OCI-LY1 (cell line): ENCODE data around the gene CTSV.
A peak's percentile ranks its signal among the peaks of the same experiment; 100 is the strongest.
"Not testable (repeated sequence)": the region's sequence is repeated elsewhere in the genome, so short reads cannot be mapped to it uniquely, and the experiment has no call there.

Source experiments
- H2AFZ ChIP-seq: fragments of 200-600 bp; sonication (generic), shearing (Covaris generic); 2 replicates; pipeline ENCODE4 v1.6.0; 2014; ENCODE audit warnings: antibody characterized with exemption, mild to moderate bottlenecking, low read length
- H3F3A ChIP-seq: fragments of 200-600 bp; sonication (generic), shearing (Covaris generic); 2 replicates; pipeline ENCODE4 v1.6.0; 2014; ENCODE audit warnings: mild to moderate bottlenecking, antibody characterized with exemption, low read length, moderate library complexity; ENCODE audit not compliant: insufficient read depth
- H3K27ac ChIP-seq: fragments of 200-600 bp; sonication (generic); 2 replicates; pipeline ENCODE4 v1.5.1; 2014; ENCODE audit warnings: low read length, mixed run types, mild to moderate bottlenecking, low read depth; ENCODE audit not compliant: poor library complexity, severe bottlenecking
- H3K27me3 ChIP-seq: fragments of 200-600 bp; sonication (generic); 2 replicates; pipeline ENCODE4 v1.6.0; 2014; ENCODE audit warnings: antibody characterized with exemption, mild to moderate bottlenecking, low read length, moderate library complexity; ENCODE audit not compliant: insufficient read depth
- H3K36me3 ChIP-seq: fragments of 200-600 bp; sonication (generic); 2 replicates; pipeline ENCODE4 v1.6.1; 2014; ENCODE audit warnings: mild to moderate bottlenecking, antibody characterized with exemption, low read length, moderate library complexity, mixed read lengths; ENCODE audit not compliant: insufficient read depth
- H3K4me1 ChIP-seq: fragments of 200-600 bp; sonication (generic); 2 replicates; pipeline ENCODE4 v1.5.1; 2014; ENCODE audit warnings: mild to moderate bottlenecking, low read length, moderate library complexity; ENCODE audit not compliant: insufficient read depth, severe bottlenecking
- H3K4me2 ChIP-seq: fragments of 200-600 bp; sonication (generic), shearing (Covaris generic); 2 replicates; pipeline ENCODE4 v1.6.1; 2014; ENCODE audit warnings: low read length
- H3K4me3 ChIP-seq: fragments of 200-600 bp; sonication (generic); 2 replicates; pipeline ENCODE4 v1.5.1; 2014; ENCODE audit warnings: low read length, low read depth, mild to moderate bottlenecking, mixed read lengths; ENCODE audit not compliant: poor library complexity, severe bottlenecking
- H3K79me2 ChIP-seq: fragments of 200-600 bp; shearing (Covaris generic); 2 replicates; pipeline ENCODE4 v1.6.1; 2016; ENCODE audit warnings: mixed run types, low read length, mixed read lengths; ENCODE audit not compliant: insufficient read depth
- H3K9ac ChIP-seq: fragments of 200-600 bp; sonication (generic), shearing (Covaris generic); 2 replicates; pipeline ENCODE4 v1.6.1; 2014; ENCODE audit warnings: mild to moderate bottlenecking, low read length, mixed read lengths
- H3K9me2 ChIP-seq: fragments of 200-600 bp; sonication (generic), shearing (Covaris generic); 2 replicates; pipeline ENCODE4 v1.6.1; 2014; ENCODE audit warnings: low read depth, mild to moderate bottlenecking, low read length, mixed read lengths
- H3K9me3 ChIP-seq: fragments of 200-600 bp; shearing (Covaris generic); 2 replicates; pipeline ENCODE4 v1.6.1; 2014; ENCODE audit warnings: low read length, mixed read lengths
- H4K20me1 ChIP-seq: fragments of 200-600 bp; sonication (generic), shearing (Covaris generic); 2 replicates; pipeline ENCODE4 v1.6.0; 2016; ENCODE audit warnings: mild to moderate bottlenecking, low read length; ENCODE audit not compliant: insufficient read depth
- EZH2 ChIP-seq: fragments of 200-600 bp; sonication (generic), shearing (Covaris generic); IDR thresholded peaks from 2 replicates; pipeline ENCODE4 v1.8.0; 2017; ENCODE audit warnings: borderline replicate concordance, mixed run types, mild to moderate bottlenecking, antibody characterized with exemption, low read length, moderate library complexity, mixed read lengths
- TF ChIP-seq, protein P1 (sequence below): fragments of 200-600 bp; sonication (generic), shearing (Covaris generic); IDR thresholded peaks from 2 replicates; pipeline ENCODE4 v1.5.1; 2017; ENCODE audit warnings: mild to moderate bottlenecking, antibody characterized with exemption, low read length, moderate library complexity, mixed read lengths

The CTSV gene

DNA sequence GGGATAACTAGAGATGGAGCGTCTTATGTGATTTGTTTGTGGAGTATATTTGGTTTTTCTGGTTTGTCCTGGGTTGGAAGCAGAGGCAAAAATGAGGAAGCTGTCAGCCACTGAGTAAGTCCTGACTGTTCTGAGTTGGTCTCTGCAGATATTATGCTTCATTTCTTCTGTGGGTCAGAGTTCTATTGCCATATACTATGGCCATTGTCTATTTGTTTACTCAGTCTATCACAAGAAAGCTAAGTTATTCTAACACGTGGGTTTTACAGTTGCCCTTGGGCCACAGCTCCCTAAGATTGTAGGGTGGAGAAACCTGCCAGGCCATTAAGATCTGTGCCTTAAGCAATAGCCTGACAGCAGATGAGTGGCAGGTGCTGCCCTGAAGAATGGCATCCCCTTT is 3.0 kb upstream of the CTSV start:
- Histone ChIP-seq H3K4me1 (peaks cover 4% of the 10 kb centered on the region), H3K9me2 (no peaks in the 10 kb centered on the region), H3K79me2 (no peaks in the 10 kb centered on the region), H3K36me3 (no peaks in the 10 kb centered on the region), H3F3A (no peaks in the 10 kb centered on the region), H3K27me3 (0 out of 2 replicates have a peak, but pooled peaks cover 5% of the 10 kb centered on the region), H3K27ac (no peak overlapping the region), H4K20me1 (no peaks in the 10 kb centered on the region), H3K4me2 (no peak overlapping the region), H3K9me3 (no peaks in the 10 kb centered on the region), H3K4me3 (no peak overlapping the region), H3K9ac (no peak overlapping the region), H2AFZ (no peak overlapping the region)
- TF ChIP-seq EZH2: no peak
- TF ChIP-seq, protein P1, sequence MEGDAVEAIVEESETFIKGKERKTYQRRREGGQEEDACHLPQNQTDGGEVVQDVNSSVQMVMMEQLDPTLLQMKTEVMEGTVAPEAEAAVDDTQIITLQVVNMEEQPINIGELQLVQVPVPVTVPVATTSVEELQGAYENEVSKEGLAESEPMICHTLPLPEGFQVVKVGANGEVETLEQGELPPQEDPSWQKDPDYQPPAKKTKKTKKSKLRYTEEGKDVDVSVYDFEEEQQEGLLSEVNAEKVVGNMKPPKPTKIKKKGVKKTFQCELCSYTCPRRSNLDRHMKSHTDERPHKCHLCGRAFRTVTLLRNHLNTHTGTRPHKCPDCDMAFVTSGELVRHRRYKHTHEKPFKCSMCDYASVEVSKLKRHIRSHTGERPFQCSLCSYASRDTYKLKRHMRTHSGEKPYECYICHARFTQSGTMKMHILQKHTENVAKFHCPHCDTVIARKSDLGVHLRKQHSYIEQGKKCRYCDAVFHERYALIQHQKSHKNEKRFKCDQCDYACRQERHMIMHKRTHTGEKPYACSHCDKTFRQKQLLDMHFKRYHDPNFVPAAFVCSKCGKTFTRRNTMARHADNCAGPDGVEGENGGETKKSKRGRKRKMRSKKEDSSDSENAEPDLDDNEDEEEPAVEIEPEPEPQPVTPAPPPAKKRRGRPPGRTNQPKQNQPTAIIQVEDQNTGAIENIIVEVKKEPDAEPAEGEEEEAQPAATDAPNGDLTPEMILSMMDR: no peak

GRCh38 chr9:97039514-97039860 is 545 bp upstream of the CTSV start:
- peak overlapping the region; percentile 45; the same call in 1 of the 2 replicates for H2AFZ ChIP-seq
- H3K36me3 ChIP-seq: no peaks in the 10 kb centered on the region
- peaks cover 4% of the 10 kb centered on the region for H3K4me1 ChIP-seq
- H3K4me3 ChIP-seq: peak overlapping the region; percentile 52
- H4K20me1 ChIP-seq: no peaks in the 10 kb centered on the region
- no peaks in the 10 kb centered on the region for H3K9me3 ChIP-seq
- H3K9ac ChIP-seq: peak overlapping the region; percentile 34; the same call in 1 of the 2 replicates
- no peaks in the 10 kb centered on the region for H3K9me2 ChIP-seq
- no peak overlapping the region for H3K27ac ChIP-seq
- H3F3A ChIP-seq: no peaks in the 10 kb centered on the region
- peak overlapping the region; percentile 55 for H3K4me2 ChIP-seq
- no peaks in the 10 kb centered on the region for H3K79me2 ChIP-seq
- 0 out of 2 replicates have a peak, but pooled peaks cover 5% of the 10 kb centered on the region for H3K27me3 ChIP-seq
- TF ChIP-seq, protein P1: no peak
- no peak for TF ChIP-seq EZH2

GRCh38 chr9:97023505-97023904 is 15.4 kb downstream of the CTSV start:
- H4K20me1 ChIP-seq, H3F3A ChIP-seq, H3K4me2 ChIP-seq, H3K4me3 ChIP-seq, H3K27ac ChIP-seq, H3K9me2 ChIP-seq, H2AFZ ChIP-seq, H3K36me3 ChIP-seq, H3K9ac ChIP-seq, H3K27me3 ChIP-seq, H3K4me1 ChIP-seq, H3K79me2 ChIP-seq, H3K9me3 ChIP-seq: not testable (repeated sequence)

DNA sequence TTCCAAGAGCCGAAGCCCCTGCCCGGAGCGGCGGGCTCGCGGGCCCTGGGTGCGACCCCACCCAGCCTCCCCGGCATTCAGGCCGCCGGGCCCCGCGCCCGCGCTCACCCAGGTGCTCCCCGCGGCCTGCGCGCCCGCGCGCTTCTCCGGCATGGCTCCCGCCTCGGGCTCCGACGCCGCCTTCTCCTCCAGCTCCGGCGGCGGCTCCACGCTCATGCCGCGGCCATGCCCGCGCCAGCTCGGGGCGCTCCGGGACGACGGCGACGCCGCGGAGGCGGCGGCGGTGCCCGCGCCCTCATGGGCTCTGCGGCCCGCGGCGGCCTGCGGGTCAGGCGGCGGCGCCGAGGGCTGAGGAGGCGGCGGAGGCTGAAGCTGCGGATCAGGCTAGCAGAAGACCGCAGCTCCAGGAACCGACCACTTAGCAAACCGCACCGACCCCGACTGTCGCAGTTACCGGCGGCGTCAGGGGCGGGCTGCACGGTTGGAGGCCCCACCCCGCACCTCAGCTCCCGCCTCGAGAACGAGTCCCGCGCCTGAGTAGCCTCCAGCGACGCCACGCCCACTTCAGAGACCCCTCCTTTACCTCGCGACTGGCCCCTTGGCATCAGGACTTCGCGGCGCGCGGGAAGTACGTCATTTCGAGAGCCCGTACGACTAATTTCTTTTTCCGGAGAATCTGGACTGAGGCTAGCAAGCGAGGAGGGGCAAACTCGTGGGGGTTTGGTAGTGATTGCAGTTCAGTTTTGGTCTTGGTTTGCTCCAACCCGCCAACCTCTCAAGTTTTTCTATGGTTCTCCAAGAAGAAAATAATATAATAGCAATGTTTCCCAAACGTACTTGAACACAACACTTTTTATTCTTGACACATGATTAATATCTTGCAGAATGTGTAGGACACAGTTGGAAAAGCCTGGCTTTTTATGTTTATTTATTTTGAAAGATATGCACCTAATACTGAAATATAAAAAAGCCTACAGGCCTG is 25.5 kb downstream of the CTSV start:
- H3K27me3 ChIP-seq, H3K9me2 ChIP-seq, H2AFZ ChIP-seq, H3K4me1 ChIP-seq, H4K20me1 ChIP-seq, H3K9me3 ChIP-seq, H3F3A ChIP-seq, H3K36me3 ChIP-seq: not testable (repeated sequence)
- peak overlapping the region; percentile 70 for H3K4me3 ChIP-seq
- peaks cover 15% of the 10 kb centered on the region for H3K79me2 ChIP-seq
- peak overlapping the region; percentile 9 for H3K27ac ChIP-seq
- H3K4me2 ChIP-seq: peak overlapping the region; percentile 70
- peak overlapping the region; percentile 62; the same call in 1 of the 2 replicates for H3K9ac ChIP-seq

- H4K20me1 ChIP-seq, H3K27me3 ChIP-seq, H3K9me2 ChIP-seq, H2AFZ ChIP-seq, H3K36me3 ChIP-seq, H3K4me1 ChIP-seq, H3F3A ChIP-seq, H3K27ac ChIP-seq, H3K9me3 ChIP-seq: not testable (repeated sequence)
- Histone ChIP-seq H3K9ac (peak overlapping the region; percentile 62; the same call in 1 of the 2 replicates), H3K4me2 (peak overlapping the region; percentile 70), H3K4me3 (peak overlapping the region; percentile 70), H3K79me2 (peaks cover 19% of the 10 kb centered on the region)
Observed at GRCh38 chr9:97012617-97013016, 26.3 kb downstream of the CTSV start.

DNA sequence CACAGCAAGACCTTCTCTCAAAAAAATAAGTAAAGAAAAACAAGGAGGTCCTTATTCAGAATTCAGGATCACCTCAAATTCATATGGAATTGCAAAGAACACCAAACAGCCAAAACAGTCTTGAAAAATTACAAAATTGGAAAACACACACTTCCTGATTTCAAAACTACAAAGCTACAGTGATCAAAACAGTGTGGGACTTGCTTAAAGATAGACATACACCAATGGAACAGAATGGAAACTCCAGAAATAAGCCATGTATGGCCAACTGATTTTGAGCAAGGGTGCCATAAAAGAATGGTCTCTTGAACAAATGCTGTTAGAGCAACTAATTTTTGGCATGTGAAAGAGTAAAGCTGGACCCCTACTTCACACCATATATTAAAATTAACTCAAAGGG is 36.7 kb downstream of the CTSV start:
- not testable (repeated sequence) for H3K4me2 ChIP-seq, H3K4me1 ChIP-seq, H3K9me3 ChIP-seq, H3K9me2 ChIP-seq, H3K27me3 ChIP-seq, H3K27ac ChIP-seq, H3K9ac ChIP-seq, H4K20me1 ChIP-seq, H3K36me3 ChIP-seq, H3K4me3 ChIP-seq, H3F3A ChIP-seq, H2AFZ ChIP-seq
- peaks cover 62% of the 10 kb centered on the region for H3K79me2 ChIP-seq
